Measurements from ENCODE around the gene KLF16.

- TF ChIP-seq SIRT6 (IDR thresholded peaks at IDR 0.05; ENCODE audit: low read depth, low read length), result no peak
- TF ChIP-seq NFE2 (IDR thresholded peaks at IDR 0.05; ENCODE audit: low read depth), result no peak
- TF ChIP-seq HCFC1 (IDR thresholded peaks at IDR 0.05; ENCODE audit: low read depth, low read length), result no peak
- TF ChIP-seq, protein P1, sequence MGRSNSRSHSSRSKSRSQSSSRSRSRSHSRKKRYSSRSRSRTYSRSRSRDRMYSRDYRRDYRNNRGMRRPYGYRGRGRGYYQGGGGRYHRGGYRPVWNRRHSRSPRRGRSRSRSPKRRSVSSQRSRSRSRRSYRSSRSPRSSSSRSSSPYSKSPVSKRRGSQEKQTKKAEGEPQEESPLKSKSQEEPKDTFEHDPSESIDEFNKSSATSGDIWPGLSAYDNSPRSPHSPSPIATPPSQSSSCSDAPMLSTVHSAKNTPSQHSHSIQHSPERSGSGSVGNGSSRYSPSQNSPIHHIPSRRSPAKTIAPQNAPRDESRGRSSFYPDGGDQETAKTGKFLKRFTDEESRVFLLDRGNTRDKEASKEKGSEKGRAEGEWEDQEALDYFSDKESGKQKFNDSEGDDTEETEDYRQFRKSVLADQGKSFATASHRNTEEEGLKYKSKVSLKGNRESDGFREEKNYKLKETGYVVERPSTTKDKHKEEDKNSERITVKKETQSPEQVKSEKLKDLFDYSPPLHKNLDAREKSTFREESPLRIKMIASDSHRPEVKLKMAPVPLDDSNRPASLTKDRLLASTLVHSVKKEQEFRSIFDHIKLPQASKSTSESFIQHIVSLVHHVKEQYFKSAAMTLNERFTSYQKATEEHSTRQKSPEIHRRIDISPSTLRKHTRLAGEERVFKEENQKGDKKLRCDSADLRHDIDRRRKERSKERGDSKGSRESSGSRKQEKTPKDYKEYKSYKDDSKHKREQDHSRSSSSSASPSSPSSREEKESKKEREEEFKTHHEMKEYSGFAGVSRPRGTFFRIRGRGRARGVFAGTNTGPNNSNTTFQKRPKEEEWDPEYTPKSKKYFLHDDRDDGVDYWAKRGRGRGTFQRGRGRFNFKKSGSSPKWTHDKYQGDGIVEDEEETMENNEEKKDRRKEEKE (IDR thresholded peaks at IDR 0.05; ENCODE audit: borderline replicate concordance in 1 of 2, control insufficient read depth in 1 of 2, low read depth in 2 of 2, low read length in 1 of 2), result no peak
- TF ChIP-seq, protein P2, sequence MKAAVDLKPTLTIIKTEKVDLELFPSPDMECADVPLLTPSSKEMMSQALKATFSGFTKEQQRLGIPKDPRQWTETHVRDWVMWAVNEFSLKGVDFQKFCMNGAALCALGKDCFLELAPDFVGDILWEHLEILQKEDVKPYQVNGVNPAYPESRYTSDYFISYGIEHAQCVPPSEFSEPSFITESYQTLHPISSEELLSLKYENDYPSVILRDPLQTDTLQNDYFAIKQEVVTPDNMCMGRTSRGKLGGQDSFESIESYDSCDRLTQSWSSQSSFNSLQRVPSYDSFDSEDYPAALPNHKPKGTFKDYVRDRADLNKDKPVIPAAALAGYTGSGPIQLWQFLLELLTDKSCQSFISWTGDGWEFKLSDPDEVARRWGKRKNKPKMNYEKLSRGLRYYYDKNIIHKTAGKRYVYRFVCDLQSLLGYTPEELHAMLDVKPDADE (conservative IDR thresholded peaks at IDR 0.05; ENCODE audit: control insufficient read depth, low read depth, low read length), result no peak
- TF ChIP-seq KLF16 (IDR thresholded peaks at IDR 0.05), result no peak
- TF ChIP-seq SP2 (IDR thresholded peaks at IDR 0.05; ENCODE audit: extremely low read depth, low read depth, low read length, poor library complexity, severe bottlenecking), result no peak
- no peak for TF ChIP-seq ATF1 (CRISPR knock-in tag; IDR thresholded peaks at IDR 0.05)
- TF ChIP-seq ATF1 (tag; IDR thresholded peaks at IDR 0.05), result no peak
- no peak for TF ChIP-seq PHF8 (IDR thresholded peaks at IDR 0.05; ENCODE audit: borderline replicate concordance, low read length)
These were observed 25.0 kb upstream of the KLF16 start for GRCh38 chr19:1888385-1888784.
